ENCODE measurements around the gene PXDN.

The PXDN gene

DNA sequence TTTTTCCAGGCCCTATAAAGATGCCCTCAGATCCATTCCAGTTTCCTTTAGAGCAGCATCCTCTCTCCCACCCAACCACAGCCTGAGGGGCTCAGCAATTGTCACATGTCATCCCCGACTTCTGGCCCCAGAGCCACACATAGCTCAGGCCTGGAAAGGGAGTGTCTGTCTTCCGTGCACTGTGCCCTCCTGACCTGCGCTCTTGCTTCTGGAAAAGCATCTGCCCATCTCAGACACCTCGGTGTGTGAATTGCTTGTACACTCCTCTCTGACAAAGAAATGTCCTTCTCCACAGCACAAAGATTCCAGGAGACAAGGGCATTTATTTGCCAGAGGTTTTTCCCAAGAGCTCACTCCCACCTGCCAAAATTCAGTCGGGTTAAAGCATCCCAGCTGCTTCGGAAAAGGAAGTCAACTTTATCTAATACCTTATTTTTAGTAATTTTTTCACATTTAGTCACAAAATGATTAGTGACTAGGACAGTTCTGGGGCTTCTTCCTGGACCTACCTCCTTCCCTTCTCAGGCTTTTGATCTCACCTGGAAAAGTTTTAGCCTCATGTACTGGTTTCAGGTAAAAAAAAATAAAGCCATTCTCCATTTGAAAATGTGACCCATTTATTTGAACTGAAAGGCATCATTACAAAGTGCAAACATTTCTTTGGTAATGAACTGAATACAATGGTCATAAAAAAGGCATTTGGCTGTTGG, 112.9 kb downstream of the PXDN start:
- TF ChIP-seq, protein P1, sequence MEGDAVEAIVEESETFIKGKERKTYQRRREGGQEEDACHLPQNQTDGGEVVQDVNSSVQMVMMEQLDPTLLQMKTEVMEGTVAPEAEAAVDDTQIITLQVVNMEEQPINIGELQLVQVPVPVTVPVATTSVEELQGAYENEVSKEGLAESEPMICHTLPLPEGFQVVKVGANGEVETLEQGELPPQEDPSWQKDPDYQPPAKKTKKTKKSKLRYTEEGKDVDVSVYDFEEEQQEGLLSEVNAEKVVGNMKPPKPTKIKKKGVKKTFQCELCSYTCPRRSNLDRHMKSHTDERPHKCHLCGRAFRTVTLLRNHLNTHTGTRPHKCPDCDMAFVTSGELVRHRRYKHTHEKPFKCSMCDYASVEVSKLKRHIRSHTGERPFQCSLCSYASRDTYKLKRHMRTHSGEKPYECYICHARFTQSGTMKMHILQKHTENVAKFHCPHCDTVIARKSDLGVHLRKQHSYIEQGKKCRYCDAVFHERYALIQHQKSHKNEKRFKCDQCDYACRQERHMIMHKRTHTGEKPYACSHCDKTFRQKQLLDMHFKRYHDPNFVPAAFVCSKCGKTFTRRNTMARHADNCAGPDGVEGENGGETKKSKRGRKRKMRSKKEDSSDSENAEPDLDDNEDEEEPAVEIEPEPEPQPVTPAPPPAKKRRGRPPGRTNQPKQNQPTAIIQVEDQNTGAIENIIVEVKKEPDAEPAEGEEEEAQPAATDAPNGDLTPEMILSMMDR (IDR thresholded peaks at IDR 0.05; ENCODE audit: unreplicated experiment in 3 of 3), result no peak
- H3K4me3 Mint-ChIP-seq, result no peak overlapping the region
- peaks cover 10% of the 10 kb centered on the region for H3K9me3 Mint-ChIP-seq

DNA sequence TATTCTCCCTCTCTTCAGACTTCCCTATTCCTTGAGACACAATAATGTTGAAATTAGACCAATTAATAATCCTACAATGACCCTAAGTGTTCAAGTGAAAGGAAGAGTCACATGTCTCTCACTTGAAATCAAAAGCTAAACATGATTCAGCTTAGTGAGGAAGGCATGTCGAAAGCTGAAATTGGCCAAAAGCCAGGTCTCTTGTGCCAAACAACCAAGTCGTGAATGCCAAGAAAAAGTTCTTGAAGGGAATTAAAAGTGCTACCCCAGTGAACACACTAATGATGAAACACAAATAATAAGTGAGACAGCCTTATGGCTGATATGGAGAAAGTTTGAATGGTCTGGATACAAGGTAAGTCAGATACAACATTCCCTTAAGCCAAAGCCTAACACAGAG, 115.4 kb downstream of the PXDN start:
- Mint-ChIP-seq H3K36me3 (ENCODE audit: low read depth) (peaks cover 57% of the 10 kb centered on the region), H3K4me3 (no peak overlapping the region), H3K9me3 (peaks cover 10% of the 10 kb centered on the region), H3K27me3 (ENCODE audit: low read depth) (no peaks in the 10 kb centered on the region), H3K4me1 (peaks cover 40% of the 10 kb centered on the region), H3K27ac (peak overlapping the region in 2 of 3 experiments; percentile 42 to 70)
- TF ChIP-seq, protein P1 (IDR thresholded peaks at IDR 0.05; ENCODE audit: unreplicated experiment in 3 of 3), result no peak

More for the DNA sequence above, 112.9 kb downstream of the PXDN start:
- H3K36me3 Mint-ChIP-seq (ENCODE audit: low read depth), result peaks cover 76% of the 10 kb centered on the region
- H3K27me3 Mint-ChIP-seq (ENCODE audit: low read depth), result no peaks in the 10 kb centered on the region
- peaks cover 26% of the 10 kb centered on the region for H3K4me1 Mint-ChIP-seq
- H3K27ac Mint-ChIP-seq, result peak overlapping the region; percentile 4 to 88 (median 46)

DNA sequence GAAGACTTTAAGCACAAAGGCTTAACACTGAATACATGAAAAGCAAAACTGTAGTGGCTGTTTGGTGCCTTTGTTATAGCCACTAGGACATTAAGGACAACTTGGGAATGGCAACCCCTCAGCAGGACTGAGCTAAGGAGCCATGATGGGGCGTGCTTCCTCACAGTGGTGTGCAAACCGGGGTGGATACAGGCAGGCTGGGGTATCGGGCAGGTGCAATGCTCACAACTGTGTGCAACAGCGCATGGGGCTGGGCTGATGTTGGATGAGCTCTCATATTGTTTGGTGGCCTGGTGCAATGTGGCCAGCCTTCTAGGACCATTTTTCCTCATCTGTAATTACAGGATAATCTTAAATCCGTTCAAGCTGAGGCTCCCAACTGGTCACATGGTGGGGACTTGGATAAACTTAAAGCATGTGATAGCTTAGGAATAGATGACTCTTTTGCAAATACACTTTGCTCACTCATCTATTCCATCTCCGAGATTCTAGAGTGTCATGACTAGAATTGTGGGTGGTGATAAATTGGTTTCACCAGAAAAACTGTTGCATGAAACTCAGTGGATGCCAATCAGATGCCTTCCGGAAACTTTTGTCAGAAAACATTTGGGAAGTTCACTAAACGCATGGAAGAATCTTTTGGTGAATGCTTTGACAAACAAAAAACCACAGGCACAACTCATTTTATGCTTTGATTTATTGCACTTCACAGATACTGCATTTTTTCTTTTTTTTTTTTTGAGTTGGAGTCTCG, 116.5 kb downstream of the PXDN start:
- peaks cover 4% of the 10 kb centered on the region for H3K27me3 Mint-ChIP-seq (ENCODE audit: low read depth)
- TF ChIP-seq, protein P1 (IDR thresholded peaks at IDR 0.05; ENCODE audit: unreplicated experiment in 3 of 3), result no peak
- no peak overlapping the region for H3K4me3 Mint-ChIP-seq
- peaks cover 49% of the 10 kb centered on the region for H3K36me3 Mint-ChIP-seq (ENCODE audit: low read depth)
- peaks cover 10% of the 10 kb centered on the region for H3K9me3 Mint-ChIP-seq
- peaks cover 32% of the 10 kb centered on the region for H3K4me1 Mint-ChIP-seq
- no peak overlapping the region for H3K27ac Mint-ChIP-seq

DNA sequence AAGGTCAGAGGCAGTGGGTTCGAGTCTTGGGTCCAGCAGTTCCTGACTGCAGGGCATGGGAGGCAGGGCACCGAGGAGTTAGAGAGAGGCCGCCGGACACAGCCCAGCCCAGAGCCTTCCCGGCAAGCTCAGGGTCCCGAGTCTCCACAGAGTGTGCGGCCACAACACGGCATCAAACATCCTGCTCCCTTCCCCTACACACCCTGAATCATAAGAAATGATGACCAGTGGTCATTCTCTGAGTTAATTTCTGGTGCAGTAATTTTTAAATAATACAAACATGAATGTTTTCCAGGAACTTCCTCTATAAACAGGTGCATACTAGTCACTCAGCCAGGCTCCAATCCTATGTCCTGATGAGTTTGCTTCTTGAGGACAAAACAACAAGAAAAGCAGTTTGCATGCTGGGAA, 118.0 kb downstream of the PXDN start:
- Mint-ChIP-seq H3K9me3 (peaks cover 9% of the 10 kb centered on the region), H3K27me3 (ENCODE audit: low read depth) (peaks cover 7% of the 10 kb centered on the region), H3K4me3 (no peak overlapping the region), H3K36me3 (ENCODE audit: low read depth) (peaks cover 34% of the 10 kb centered on the region), H3K27ac (peak overlapping the region; percentile 18 to 78 (median 21)), H3K4me1 (peaks cover 23% of the 10 kb centered on the region)
- TF ChIP-seq, protein P1 (IDR thresholded peaks at IDR 0.05; ENCODE audit: unreplicated experiment in 3 of 3), result no peak

DNA sequence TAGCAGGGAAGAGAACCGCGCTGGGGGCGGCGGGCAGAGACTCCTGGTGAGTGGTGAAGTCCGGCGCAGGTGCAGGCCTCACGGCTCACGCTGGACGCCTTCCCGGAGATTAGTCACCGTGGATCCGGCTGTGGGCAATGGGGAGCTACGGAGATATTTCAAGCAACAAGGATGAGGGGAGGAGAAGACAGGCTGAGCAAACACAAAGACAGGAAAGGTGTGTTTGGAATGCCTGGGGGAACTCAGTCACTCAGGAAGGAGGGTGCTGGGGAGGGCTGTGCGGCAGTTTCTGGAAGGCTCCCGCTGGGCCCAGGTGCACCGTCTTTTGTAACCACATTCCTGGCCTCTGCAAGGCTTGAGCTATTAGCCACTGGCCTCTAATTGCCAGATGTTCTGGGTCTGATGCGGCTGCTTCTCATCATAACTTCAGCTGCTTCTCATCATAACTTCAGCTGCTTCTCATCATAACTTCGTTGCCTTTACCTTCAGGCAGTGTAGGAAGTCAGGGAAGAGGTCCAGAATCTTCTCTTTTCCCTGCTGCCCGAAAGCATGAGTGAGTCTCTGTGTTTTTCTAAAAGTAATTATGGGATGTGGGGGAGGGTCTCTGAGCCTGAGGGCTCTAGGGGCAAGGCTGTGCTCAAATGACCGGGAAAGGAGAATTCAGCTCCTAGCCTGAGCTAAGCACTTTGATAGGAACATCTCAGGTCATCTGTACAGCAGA, 118.9 kb downstream of the PXDN start:
- H3K4me3 Mint-ChIP-seq, result peak overlapping the region in 1 of 3 experiments; percentile 54
- peaks cover 23% of the 10 kb centered on the region for H3K4me1 Mint-ChIP-seq
- TF ChIP-seq, protein P1 (IDR thresholded peaks at IDR 0.05; ENCODE audit: unreplicated experiment in 3 of 3), result no peak
- H3K9me3 Mint-ChIP-seq, result peaks cover 7% of the 10 kb centered on the region
- peaks cover 26% of the 10 kb centered on the region for H3K36me3 Mint-ChIP-seq (ENCODE audit: low read depth)
- peak overlapping the region; percentile 18 to 78 (median 21) for H3K27ac Mint-ChIP-seq
- peaks cover 9% of the 10 kb centered on the region for H3K27me3 Mint-ChIP-seq (ENCODE audit: low read depth)

All from nephron (organoid).